OCI-LY1 (cell line): Measurements from ENCODE around the gene ARRDC2.

Experiments used
- H2AFZ ChIP-seq: fragments of 200-600 bp; sonication (generic), shearing (Covaris generic); 2 replicates; pipeline ENCODE4 v1.6.0; 2014; ENCODE audit warnings: antibody characterized with exemption, mild to moderate bottlenecking, low read length
- H3F3A ChIP-seq: fragments of 200-600 bp; sonication (generic), shearing (Covaris generic); 2 replicates; pipeline ENCODE4 v1.6.0; 2014; ENCODE audit warnings: mild to moderate bottlenecking, antibody characterized with exemption, low read length, moderate library complexity; ENCODE audit not compliant: insufficient read depth
- H3K27ac ChIP-seq: fragments of 200-600 bp; sonication (generic); 2 replicates; pipeline ENCODE4 v1.5.1; 2014; ENCODE audit warnings: low read length, mixed run types, mild to moderate bottlenecking, low read depth; ENCODE audit not compliant: poor library complexity, severe bottlenecking
- H3K27me3 ChIP-seq: fragments of 200-600 bp; sonication (generic); 2 replicates; pipeline ENCODE4 v1.6.0; 2014; ENCODE audit warnings: antibody characterized with exemption, mild to moderate bottlenecking, low read length, moderate library complexity; ENCODE audit not compliant: insufficient read depth
- H3K36me3 ChIP-seq: fragments of 200-600 bp; sonication (generic); 2 replicates; pipeline ENCODE4 v1.6.1; 2014; ENCODE audit warnings: mild to moderate bottlenecking, antibody characterized with exemption, low read length, moderate library complexity, mixed read lengths; ENCODE audit not compliant: insufficient read depth
- H3K4me1 ChIP-seq: fragments of 200-600 bp; sonication (generic); 2 replicates; pipeline ENCODE4 v1.5.1; 2014; ENCODE audit warnings: mild to moderate bottlenecking, low read length, moderate library complexity; ENCODE audit not compliant: insufficient read depth, severe bottlenecking
- H3K4me2 ChIP-seq: fragments of 200-600 bp; sonication (generic), shearing (Covaris generic); 2 replicates; pipeline ENCODE4 v1.6.1; 2014; ENCODE audit warnings: low read length
- H3K4me3 ChIP-seq: fragments of 200-600 bp; sonication (generic); 2 replicates; pipeline ENCODE4 v1.5.1; 2014; ENCODE audit warnings: low read length, low read depth, mild to moderate bottlenecking, mixed read lengths; ENCODE audit not compliant: poor library complexity, severe bottlenecking
- H3K79me2 ChIP-seq: fragments of 200-600 bp; shearing (Covaris generic); 2 replicates; pipeline ENCODE4 v1.6.1; 2016; ENCODE audit warnings: mixed run types, low read length, mixed read lengths; ENCODE audit not compliant: insufficient read depth
- H3K9ac ChIP-seq: fragments of 200-600 bp; sonication (generic), shearing (Covaris generic); 2 replicates; pipeline ENCODE4 v1.6.1; 2014; ENCODE audit warnings: mild to moderate bottlenecking, low read length, mixed read lengths
- H3K9me2 ChIP-seq: fragments of 200-600 bp; sonication (generic), shearing (Covaris generic); 2 replicates; pipeline ENCODE4 v1.6.1; 2014; ENCODE audit warnings: low read depth, mild to moderate bottlenecking, low read length, mixed read lengths
- H3K9me3 ChIP-seq: fragments of 200-600 bp; shearing (Covaris generic); 2 replicates; pipeline ENCODE4 v1.6.1; 2014; ENCODE audit warnings: low read length, mixed read lengths
- H4K20me1 ChIP-seq: fragments of 200-600 bp; sonication (generic), shearing (Covaris generic); 2 replicates; pipeline ENCODE4 v1.6.0; 2016; ENCODE audit warnings: mild to moderate bottlenecking, low read length; ENCODE audit not compliant: insufficient read depth
- CTCF ChIP-seq: fragments of 200-600 bp; sonication (generic), shearing (Covaris generic); IDR thresholded peaks from 2 replicates; pipeline ENCODE4 v1.5.1; 2017; ENCODE audit warnings: mild to moderate bottlenecking, antibody characterized with exemption, low read length, moderate library complexity, mixed read lengths
- EZH2 ChIP-seq: fragments of 200-600 bp; sonication (generic), shearing (Covaris generic); IDR thresholded peaks from 2 replicates; pipeline ENCODE4 v1.8.0; 2017; ENCODE audit warnings: borderline replicate concordance, mixed run types, mild to moderate bottlenecking, antibody characterized with exemption, low read length, moderate library complexity, mixed read lengths

ARRDC2 gene

GRCh38 chr19:17973759-17974158 lies 34.2 kb upstream of the ARRDC2 start:
- Histone ChIP-seq H4K20me1 (no peaks in the 10 kb centered on the region), H3K36me3 (no peaks in the 10 kb centered on the region), H2AFZ (no peak overlapping the region), H3K4me3 (no peak overlapping the region), H3K27ac (no peak overlapping the region), H3K9ac (no peak overlapping the region), H3K79me2 (no peaks in the 10 kb centered on the region), H3F3A (no peaks in the 10 kb centered on the region), H3K9me2 (no peaks in the 10 kb centered on the region), H3K4me1 (no peaks in the 10 kb centered on the region), H3K4me2 (no peak overlapping the region), H3K27me3 (peaks cover 3% of the 10 kb centered on the region; the same call in 1 of the 2 replicates), H3K9me3 (no peaks in the 10 kb centered on the region)
- TF ChIP-seq EZH2 (no peak), CTCF (no peak)

- no peaks in the 10 kb centered on the region for H3F3A ChIP-seq
- H4K20me1 ChIP-seq = no peaks in the 10 kb centered on the region
- H3K9me2 ChIP-seq = no peaks in the 10 kb centered on the region
- no peak overlapping the region for H3K4me3 ChIP-seq
- H3K27me3 ChIP-seq = peaks cover 3% of the 10 kb centered on the region; the same call in 1 of the 2 replicates
- H3K36me3 ChIP-seq = no peaks in the 10 kb centered on the region
- H3K4me1 ChIP-seq = peaks cover 4% of the 10 kb centered on the region
- no peak overlapping the region for H3K9ac ChIP-seq
- no peaks in the 10 kb centered on the region for H3K79me2 ChIP-seq
- no peak overlapping the region for H2AFZ ChIP-seq
- H3K9me3 ChIP-seq = no peaks in the 10 kb centered on the region
- TF ChIP-seq CTCF (no peak), EZH2 (no peak)
- no peak overlapping the region for H3K27ac ChIP-seq
- no peak overlapping the region for H3K4me2 ChIP-seq
These were observed 33.4 kb upstream of the ARRDC2 start for GRCh38 chr19:17974551-17974950.

- Histone ChIP-seq H3K9me2 (no peaks in the 10 kb centered on the region), H3K27ac (no peak overlapping the region), H3K9ac (no peak overlapping the region), H3K27me3 (peaks cover 3% of the 10 kb centered on the region; the same call in 1 of the 2 replicates), H3K79me2 (no peaks in the 10 kb centered on the region), H4K20me1 (no peaks in the 10 kb centered on the region), H2AFZ (no peak overlapping the region), H3K4me1 (peaks cover 7% of the 10 kb centered on the region), H3K4me2 (no peak overlapping the region), H3K4me3 (no peak overlapping the region), H3K9me3 (no peaks in the 10 kb centered on the region), H3K36me3 (no peaks in the 10 kb centered on the region), H3F3A (no peaks in the 10 kb centered on the region)
- TF ChIP-seq CTCF = no peak
- TF ChIP-seq EZH2 = no peak
These were observed 32.9 kb upstream of the ARRDC2 start for GRCh38 chr19:17975032-17975431.
